ENCODE results near the gene BABAM2.

The BABAM2 gene

GRCh38 chr2:28045676-28046351, 155.3 kb downstream of the BABAM2 start:
- Histone ChIP-seq H3K4me1 (no peaks in the 10 kb centered on the region), H2AFZ (no peak overlapping the region), H3K4me2 (ENCODE audit: low read length) (no peak overlapping the region), H3K27me3 (ENCODE audit: control insufficient read depth, insufficient read depth, low read length) (no peaks in the 10 kb centered on the region), H3K27ac (no peak overlapping the region), H3K79me2 (no peaks in the 10 kb centered on the region), H3K36me3 (ENCODE audit: control insufficient read depth, insufficient read depth, low read length) (no peaks in the 10 kb centered on the region), H3K9ac (no peak overlapping the region), H3K4me3 (ENCODE audit: low read depth, low read length) (no peak overlapping the region), H3K9me3 (ENCODE audit: control insufficient read depth, low read length) (no peaks in the 10 kb centered on the region)
- no peak for TF ChIP-seq CTCF (IDR thresholded peaks at IDR 0.05)

GRCh38 chr2:28046921-28047320, 156.4 kb downstream of the BABAM2 start:
- Histone ChIP-seq H3K36me3 (ENCODE audit: control insufficient read depth, insufficient read depth, low read length) (no peaks in the 10 kb centered on the region), H3K27me3 (ENCODE audit: control insufficient read depth, insufficient read depth, low read length) (no peaks in the 10 kb centered on the region), H3K4me1 (no peaks in the 10 kb centered on the region), H3K79me2 (no peaks in the 10 kb centered on the region), H2AFZ (no peak overlapping the region), H3K4me2 (ENCODE audit: low read length) (no peak overlapping the region), H3K9me3 (ENCODE audit: control insufficient read depth, low read length) (no peaks in the 10 kb centered on the region), H3K9ac (no peak overlapping the region), H3K27ac (no peak overlapping the region), H3K4me3 (ENCODE audit: low read depth, low read length) (no peak overlapping the region)
- TF ChIP-seq CTCF (IDR thresholded peaks at IDR 0.05), result no peak

- no peaks in the 10 kb centered on the region for H3K36me3 ChIP-seq (ENCODE audit: control insufficient read depth, insufficient read depth, low read length)
- H3K9me3 ChIP-seq (ENCODE audit: control insufficient read depth, low read length), result no peaks in the 10 kb centered on the region
- H3K4me3 ChIP-seq (ENCODE audit: low read depth, low read length), result no peak overlapping the region
- H3K27ac ChIP-seq, result no peak overlapping the region
- no peak overlapping the region for H3K4me2 ChIP-seq (ENCODE audit: low read length)
- no peak for TF ChIP-seq CTCF (IDR thresholded peaks at IDR 0.05)
- H3K4me1 ChIP-seq, result no peaks in the 10 kb centered on the region
- no peak overlapping the region for H2AFZ ChIP-seq
- no peaks in the 10 kb centered on the region for H3K79me2 ChIP-seq
- H3K27me3 ChIP-seq (ENCODE audit: control insufficient read depth, insufficient read depth, low read length), result no peaks in the 10 kb centered on the region
- H3K9ac ChIP-seq, result no peak overlapping the region
Measured at GRCh38 chr2:28047681-28048080, 157.2 kb downstream of the BABAM2 start.

- no peaks in the 10 kb centered on the region for H3K4me1 ChIP-seq
- TF ChIP-seq CTCF (IDR thresholded peaks at IDR 0.05), result no peak
- no peaks in the 10 kb centered on the region for H3K9me3 ChIP-seq (ENCODE audit: control insufficient read depth, low read length)
- H3K4me3 ChIP-seq (ENCODE audit: low read depth, low read length), result no peak overlapping the region
- no peak overlapping the region for H2AFZ ChIP-seq
- H3K4me2 ChIP-seq (ENCODE audit: low read length), result no peak overlapping the region
- no peaks in the 10 kb centered on the region for H3K79me2 ChIP-seq
- no peaks in the 10 kb centered on the region for H3K27me3 ChIP-seq (ENCODE audit: control insufficient read depth, insufficient read depth, low read length)
- no peak overlapping the region for H3K9ac ChIP-seq
- no peak overlapping the region for H3K27ac ChIP-seq
- H3K36me3 ChIP-seq (ENCODE audit: control insufficient read depth, insufficient read depth, low read length), result no peaks in the 10 kb centered on the region
Measured at GRCh38 chr2:28048341-28048740, 157.8 kb downstream of the BABAM2 start.

GRCh38 chr2:28049416-28049815, 158.9 kb downstream of the BABAM2 start:
- Histone ChIP-seq H3K4me1 (no peaks in the 10 kb centered on the region), H2AFZ (no peak overlapping the region), H3K4me2 (ENCODE audit: low read length) (no peak overlapping the region), H3K27me3 (ENCODE audit: control insufficient read depth, insufficient read depth, low read length) (no peaks in the 10 kb centered on the region), H3K4me3 (ENCODE audit: low read depth, low read length) (no peak overlapping the region), H3K36me3 (ENCODE audit: control insufficient read depth, insufficient read depth, low read length) (no peaks in the 10 kb centered on the region), H3K27ac (no peak overlapping the region), H3K9me3 (ENCODE audit: control insufficient read depth, low read length) (no peaks in the 10 kb centered on the region), H3K9ac (no peak overlapping the region), H3K79me2 (no peaks in the 10 kb centered on the region)
- TF ChIP-seq CTCF (IDR thresholded peaks at IDR 0.05), result no peak

All from parathyroid adenoma (tissue), 2 donors.